NCI-H510A treated with DMSO at 0.1 percent for 48 hours (cell line): ENCODE measurements around the gene GCNT3.
"Not testable (repeated sequence)": the region's sequence is repeated elsewhere in the genome, so short reads cannot be mapped to it uniquely, and the experiment has no call there.

Experiments used
- DNase-seq: peaks from one replicate; lab custom pipeline; 2025; lab: John Stamatoyannopoulos, UW

GCNT3 gene

DNA sequence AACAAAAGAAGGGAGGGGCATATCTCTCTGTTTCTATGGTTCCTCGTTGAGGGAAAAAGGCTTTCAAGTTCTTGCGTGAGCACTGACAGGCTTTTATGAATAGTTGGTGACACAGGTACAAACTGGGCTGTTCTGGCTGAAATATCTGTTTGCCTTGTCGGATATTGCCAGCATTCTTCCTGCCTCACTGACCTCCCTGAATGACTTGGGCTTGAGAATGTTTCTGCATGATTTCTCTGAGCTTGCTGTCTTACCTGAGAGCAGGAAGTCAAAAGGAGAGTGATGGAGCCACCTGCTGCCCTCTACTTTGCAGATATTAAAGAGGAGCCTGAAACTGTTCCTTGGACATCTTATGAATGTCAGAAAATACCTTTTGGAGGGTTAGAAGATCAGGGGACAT lies 4.8 kb downstream of the GCNT3 start:
- no peak for DNase-seq

DNA sequence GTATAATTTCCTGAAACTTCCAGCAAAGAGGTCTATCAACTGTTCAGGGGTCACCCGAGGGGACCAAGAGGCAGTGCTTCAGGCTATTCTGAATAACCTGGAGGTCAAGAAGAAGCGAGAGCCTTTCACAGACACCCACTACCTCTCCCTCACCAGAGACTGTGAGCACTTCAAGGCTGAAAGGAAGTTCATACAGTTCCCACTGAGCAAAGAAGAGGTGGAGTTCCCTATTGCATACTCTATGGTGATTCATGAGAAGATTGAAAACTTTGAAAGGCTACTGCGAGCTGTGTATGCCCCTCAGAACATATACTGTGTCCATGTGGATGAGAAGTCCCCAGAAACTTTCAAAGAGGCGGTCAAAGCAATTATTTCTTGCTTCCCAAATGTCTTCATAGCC lies 6.8 kb downstream of the GCNT3 start:
- no peak for DNase-seq

DNA sequence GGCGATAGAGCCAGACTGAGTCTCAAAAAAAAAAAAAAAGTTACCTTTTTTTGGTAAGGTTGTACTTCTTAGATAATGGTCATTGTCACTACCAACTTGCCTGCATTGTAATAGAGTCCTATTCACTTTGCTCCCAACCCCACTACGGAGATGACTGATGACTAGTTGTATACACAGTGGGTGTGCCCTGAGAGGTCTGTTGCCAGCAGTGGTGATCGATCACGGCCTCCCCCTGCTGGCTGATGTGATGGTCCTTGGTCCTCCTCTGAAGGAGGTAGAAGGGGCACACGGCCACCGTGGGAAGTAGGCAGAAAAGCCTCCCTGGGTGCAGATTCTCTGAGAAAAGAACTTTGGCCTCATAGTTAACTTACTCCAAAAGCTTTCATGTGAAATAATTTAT lies 10.7 kb downstream of the GCNT3 start:
- no peak for DNase-seq

- DNase-seq: no peak
Measured at GRCh38 chr15:59632714-59633113, 21.1 kb downstream of the GCNT3 start.

- DNase-seq: no peak
Measured at GRCh38 chr15:59636184-59636583, 24.6 kb downstream of the GCNT3 start.

DNA sequence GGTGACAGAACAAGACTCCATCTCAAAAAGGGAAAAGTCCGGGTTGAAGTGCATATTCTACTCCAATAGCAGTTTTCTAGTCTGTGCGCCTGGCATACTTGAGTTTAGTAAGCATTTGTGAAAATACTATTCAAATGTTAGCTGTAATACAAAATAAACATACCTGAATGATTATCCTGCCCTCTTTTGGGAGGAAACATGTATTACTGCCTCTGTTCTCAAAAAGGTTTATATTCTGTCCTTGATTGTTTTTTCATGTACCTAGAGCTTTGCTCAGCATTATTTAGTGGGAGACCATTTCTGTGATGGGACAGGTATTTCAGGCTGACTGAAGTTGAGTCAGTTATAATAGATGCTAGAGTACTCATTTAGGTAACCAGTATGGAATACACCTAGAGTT lies 25.9 kb downstream of the GCNT3 start:
- DNase-seq: not testable (repeated sequence)

GRCh38 chr15:59642351-59642750 lies 30.8 kb downstream of the GCNT3 start:
- no peak for DNase-seq

- DNase-seq: no peak
Measured at GRCh38 chr15:59644756-59645155, 33.2 kb downstream of the GCNT3 start.

DNA sequence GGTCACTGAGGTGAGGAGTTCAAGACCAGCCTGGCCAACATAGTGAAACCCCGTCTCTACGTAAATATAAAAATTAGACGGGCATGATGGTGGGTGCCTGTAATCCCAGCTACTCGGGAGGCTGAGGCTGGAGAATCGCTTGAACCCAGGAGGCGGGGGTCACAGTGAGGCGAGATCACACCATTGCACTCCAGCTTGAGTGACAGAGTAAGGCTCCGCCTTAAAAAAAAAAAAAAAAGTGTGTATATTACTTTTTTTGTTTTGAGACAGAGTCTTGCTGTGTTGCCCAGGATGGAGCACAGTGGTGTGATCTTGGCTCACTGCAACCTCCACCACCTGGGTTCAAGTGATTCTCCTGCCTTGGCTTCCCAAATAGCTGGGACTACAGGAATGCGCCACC lies 34.2 kb downstream of the GCNT3 start:
- DNase-seq: not testable (repeated sequence)

GRCh38 chr15:59646277-59646676 lies 34.7 kb downstream of the GCNT3 start:
- no peak for DNase-seq

DNA sequence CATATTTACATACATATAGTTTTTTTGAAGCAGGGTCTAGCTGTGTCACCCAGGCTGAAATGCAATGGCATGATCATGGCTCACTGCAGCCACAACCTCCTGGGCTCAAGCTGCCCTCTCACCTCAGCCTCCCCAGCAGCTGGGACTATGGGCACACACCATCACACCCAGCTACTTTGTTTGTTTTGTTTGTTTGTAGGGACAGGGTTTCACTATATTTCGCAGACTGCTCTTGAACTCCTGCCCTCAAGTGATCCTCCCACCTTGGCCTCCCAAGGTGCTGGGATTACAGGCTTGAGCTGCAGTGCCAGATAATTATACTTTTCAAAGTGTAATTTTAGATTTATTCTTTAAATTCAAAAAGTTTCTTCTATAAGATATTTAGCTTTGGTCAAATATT lies 35.5 kb downstream of the GCNT3 start:
- no peak for DNase-seq

DNA sequence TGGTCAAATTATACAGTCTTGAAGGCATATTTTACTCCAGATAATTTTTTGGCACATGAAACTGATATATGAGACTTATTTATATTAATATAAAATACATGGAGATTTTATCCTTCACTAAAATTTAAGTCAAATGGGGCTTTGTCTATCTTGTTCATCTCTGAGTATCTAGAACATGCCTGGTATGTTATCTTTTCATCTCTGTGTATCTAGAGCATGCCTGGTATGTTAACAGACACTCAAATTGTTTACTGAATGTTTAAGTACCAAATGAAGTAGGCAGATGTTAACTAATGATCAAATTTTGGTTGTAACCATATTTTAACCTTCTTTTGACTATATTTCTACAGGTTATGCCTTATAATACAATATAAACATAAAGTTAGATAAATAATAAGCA lies 38.0 kb downstream of the GCNT3 start:
- peak; percentile 8 for DNase-seq

DNA sequence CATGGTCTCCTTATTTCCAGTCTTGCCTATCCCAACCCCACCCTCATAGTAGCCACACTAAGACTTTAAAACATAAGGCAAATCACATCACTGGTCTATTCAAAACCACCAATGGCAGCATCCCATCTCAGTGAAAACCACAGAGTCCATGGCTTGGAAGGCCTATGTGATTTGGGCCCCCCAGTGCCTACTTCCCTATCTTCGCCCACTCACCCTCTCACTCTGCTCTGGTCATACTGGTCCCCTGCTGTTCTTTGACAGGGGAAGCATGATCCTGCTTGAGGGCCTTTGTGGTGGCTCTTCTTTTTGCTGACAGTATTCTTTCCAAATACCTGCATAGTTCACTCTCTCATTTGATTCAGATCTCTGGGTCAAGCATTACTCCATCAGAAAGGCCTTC lies 42.5 kb downstream of the GCNT3 start:
- DNase-seq: no peak

DNA sequence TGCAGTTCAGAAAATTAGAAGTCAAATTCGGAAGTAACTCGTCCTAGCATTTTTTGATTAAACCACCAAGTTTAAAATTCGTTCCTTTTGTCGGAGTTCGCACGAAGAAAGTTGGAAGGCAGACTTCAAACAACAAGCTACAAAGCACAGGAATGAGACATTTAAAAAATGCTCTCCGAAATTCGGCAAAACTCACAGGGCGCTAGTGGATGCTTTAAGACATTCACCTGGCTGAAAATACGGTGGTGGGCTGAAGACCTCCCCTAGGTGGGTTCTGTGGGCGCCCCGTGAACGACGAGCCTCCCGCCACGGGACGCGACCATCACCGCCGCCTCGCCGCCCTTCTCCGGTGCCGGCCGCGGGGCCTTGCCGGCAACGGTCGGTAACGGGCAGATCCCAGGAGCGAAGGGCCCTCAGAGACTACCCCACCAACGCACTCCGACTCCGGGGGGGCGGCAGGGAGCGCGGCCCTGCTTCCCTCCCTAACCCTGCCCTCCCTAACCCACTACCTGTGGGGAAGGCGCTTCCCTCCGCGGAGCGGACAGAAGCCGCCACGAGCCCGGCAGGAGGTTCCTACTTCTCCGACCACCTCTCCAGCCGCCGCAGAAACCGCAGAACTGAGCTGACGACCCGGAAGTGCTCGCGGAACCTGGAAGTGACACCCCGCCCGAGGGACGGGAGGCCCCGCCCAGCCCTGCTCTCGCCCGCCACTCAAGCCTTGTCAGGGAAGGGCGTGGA lies 45.5 kb downstream of the GCNT3 start, which contains the start of gene GTF2A2:
Gene GTF2A2, minus strand, starts transcription at position 619 of the 738 bp plus-strand sequence. CDS start 5,238 bp downstream, outside the sequence.
- DNase-seq: peak; percentile 80

DNA sequence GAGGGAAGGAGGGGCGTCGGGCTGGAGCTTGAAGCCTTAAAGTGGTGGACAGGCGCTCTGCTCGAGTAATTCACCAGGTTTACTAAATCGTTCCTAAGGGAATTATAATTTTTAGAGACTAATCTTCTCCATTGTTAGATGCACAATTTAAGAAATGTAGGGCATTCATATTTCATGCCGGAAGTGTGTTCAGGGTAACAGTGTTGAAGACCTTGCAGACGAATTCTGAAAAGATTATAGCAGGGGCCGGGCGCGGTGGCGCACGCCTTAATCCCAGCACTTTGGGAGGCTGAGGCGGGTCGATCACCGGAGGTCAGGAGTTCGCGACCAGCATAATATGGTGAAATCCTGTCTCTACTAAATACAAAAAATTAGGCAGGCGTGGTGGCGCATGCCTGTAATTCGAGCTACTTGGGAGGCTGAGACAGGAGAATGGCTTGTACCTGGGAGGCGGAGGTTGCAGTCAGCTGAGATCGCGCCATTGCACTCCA lies 46.1 kb downstream of the GCNT3 start:
- no peak for DNase-seq

- no peak for DNase-seq
Measured at GRCh38 chr15:59659366-59659765, 47.8 kb downstream of the GCNT3 start.

DNA sequence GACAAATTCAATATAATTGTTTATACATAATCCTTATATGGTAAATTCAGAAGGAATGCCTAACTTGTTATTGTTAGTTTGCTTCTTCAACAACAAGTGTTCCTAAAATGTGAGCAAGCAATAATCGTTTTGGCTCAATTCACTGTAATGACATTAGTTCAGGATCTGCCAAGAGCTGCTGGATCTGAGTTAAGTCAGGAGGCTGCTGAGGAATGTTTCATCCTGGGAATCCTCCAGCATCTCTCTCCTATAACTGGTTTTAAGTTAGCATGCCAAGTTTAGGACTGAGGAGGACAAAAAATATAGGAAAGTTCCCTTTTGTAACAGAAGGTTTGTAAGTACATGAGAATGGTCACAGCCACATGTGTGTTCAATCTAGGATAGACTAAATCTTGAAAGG lies 50.7 kb downstream of the GCNT3 start:
- DNase-seq: no peak

DNA sequence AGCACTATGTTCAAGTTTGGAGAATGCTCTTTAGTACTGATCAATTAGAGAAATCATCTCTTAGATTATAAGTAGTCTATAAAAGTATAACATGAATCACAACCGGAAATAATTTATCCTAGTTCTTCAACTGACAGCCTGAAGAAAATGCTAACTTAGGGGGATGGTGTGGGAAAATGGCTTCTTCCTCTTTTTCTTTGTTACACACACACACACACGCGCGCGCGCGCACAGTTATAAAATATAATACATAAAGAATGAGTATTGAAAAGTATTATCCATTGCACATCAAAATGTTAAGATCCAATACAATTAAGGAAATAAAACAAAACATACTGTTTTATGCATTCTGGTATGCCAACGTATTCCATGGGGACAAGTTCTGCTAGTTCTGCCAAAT lies 57.0 kb downstream of the GCNT3 start:
- DNase-seq: no peak
